IMR-90 (cell line): ENCODE measurements around the gene EIF5A2. TPM values are rescaled to one million over a fixed set of nuclear protein-coding genes. Genes with fewer than 3 reads are reported as not detected.
A peak's percentile ranks its signal among the peaks of the same experiment; 100 is the strongest.

Experiments
- ATAC-seq: fragments of 200-7000 bp; cut with Tn5 transposase; 2 replicates; pipeline ENCODE4 v1.9.1; 2020; ENCODE audit warnings: low read depth, mild to moderate bottlenecking, moderate library complexity
- BruUV-seq: library from RNA; stranded (reverse); fragments of 400-500 nt; replicated peaks from 2 replicates; lab custom pipeline; 2021; lab: Mats Ljungman, UMichigan
- CTCF ChIA-PET: fragments of 300-600 bp; formaldehyde crosslinking; extraction: SDS; loops from one replicate; lab custom pipeline; 2021; ENCODE audit warnings: antibody characterized with exemption; lab: Yijun Ruan, JAX
- POLR2A ChIA-PET: fragments of 300-600 bp; sonication (Branson Sonifier 250); formaldehyde crosslinking; loops from one replicate; lab custom pipeline; 2022; ENCODE audit warnings: antibody characterized with exemption; ENCODE audit not compliant: unreplicated experiment; lab: Charles Lee
- DNase-seq: peaks from one replicate; pipeline ENCODE4 v3.0.0; 2013
- H2AFZ ChIP-seq: replicated peaks from 2 replicates; pipeline ENCODE3; 2013; ENCODE audit warnings: low read length, mild to moderate bottlenecking; ENCODE audit not compliant: poor library complexity
- H2AK5ac ChIP-seq: 2 replicates; pipeline ENCODE4 v1.6.1; 2013; ENCODE audit warnings: low read depth, low read length, inconsistent platforms
- H2AK9ac ChIP-seq: replicated peaks from 2 replicates; pipeline ENCODE3; 2013; ENCODE audit warnings: mild to moderate bottlenecking, low read depth, low read length, moderate library complexity; ENCODE audit not compliant: poor library complexity
- H2BK120ac ChIP-seq: 2 replicates; pipeline ENCODE4 v1.6.1; 2013; ENCODE audit warnings: low read depth, low read length, inconsistent platforms
- H2BK15ac ChIP-seq: 3 replicates; pipeline ENCODE4 v1.6.1; 2013; ENCODE audit warnings: low read depth, low read length, inconsistent platforms
- H2BK20ac ChIP-seq: 2 replicates; pipeline ENCODE4 v1.6.1; 2013; ENCODE audit warnings: low read depth, mild to moderate bottlenecking, inconsistent platforms, low read length, moderate library complexity
- H2BK5ac ChIP-seq: 2 replicates; pipeline ENCODE4 v1.6.1; 2013; ENCODE audit warnings: mild to moderate bottlenecking, low read depth, low read length, inconsistent platforms; ENCODE audit not compliant: poor library complexity, severe bottlenecking
- H3K14ac ChIP-seq: replicated peaks from 2 replicates; pipeline ENCODE4 v1.6.1; 2013; ENCODE audit warnings: low read depth, low read length, inconsistent platforms
- H3K18ac ChIP-seq: 2 replicates; pipeline ENCODE4 v1.6.1; 2013; ENCODE audit warnings: low read depth, low read length, control low read depth
- H3K23ac ChIP-seq: 2 replicates; pipeline ENCODE4 v1.6.1; 2013; ENCODE audit warnings: low read depth, low read length, inconsistent platforms
- H3K27ac ChIP-seq: 2 replicates; pipeline ENCODE4 v1.5.1; 2013; ENCODE audit warnings: mild to moderate bottlenecking, control low read depth, low read length; ENCODE audit not compliant: insufficient read depth
- H3K27me3 ChIP-seq: 2 replicates; pipeline ENCODE4 v1.6.1; 2013; ENCODE audit warnings: low read length; ENCODE audit not compliant: control insufficient read depth, insufficient read depth
- H3K36me3 ChIP-seq: 2 replicates; pipeline ENCODE4 v1.6.1; 2013; ENCODE audit warnings: low read length, mixed read lengths; ENCODE audit not compliant: control insufficient read depth, insufficient read depth
- H3K4ac ChIP-seq: 2 replicates; pipeline ENCODE4 v1.6.1; 2013; ENCODE audit warnings: low read depth, low read length, inconsistent platforms
- H3K4me1 ChIP-seq: 2 replicates; pipeline ENCODE4 v1.6.1; 2013; ENCODE audit warnings: low read length, mixed read lengths; ENCODE audit not compliant: control insufficient read depth, insufficient read depth
- H3K4me2 ChIP-seq: 2 replicates; pipeline ENCODE4 v1.6.1; 2013; ENCODE audit warnings: low read depth, mild to moderate bottlenecking, control low read depth, low read length, moderate library complexity
- H3K4me3 ChIP-seq: 2 replicates; pipeline ENCODE4 v1.5.1; 2013; ENCODE audit warnings: low read depth, mild to moderate bottlenecking, control low read depth, low read length, moderate library complexity; ENCODE audit not compliant: insufficient read depth
- H3K56ac ChIP-seq: 2 replicates; pipeline ENCODE4 v1.6.1; 2013; ENCODE audit warnings: low read length, inconsistent platforms; ENCODE audit not compliant: insufficient read depth; ENCODE audit errors: extremely low read depth
- H3K79me1 ChIP-seq, 2 experiments: 2 replicates each; pipeline ENCODE4 v1.6.1; 2013; ENCODE audit warnings: low read length in 2 of 2, inconsistent platforms in 1 of 2, low read depth in 1 of 2
- H3K9ac ChIP-seq: 2 replicates; pipeline ENCODE4 v1.6.1; 2013; ENCODE audit warnings: low read depth, low read length, control low read depth
- H3K9me1 ChIP-seq: 2 replicates; pipeline ENCODE4 v1.6.1; 2013; ENCODE audit warnings: low read length, inconsistent platforms; ENCODE audit not compliant: insufficient read depth
- H3K9me3 ChIP-seq: 2 replicates; pipeline ENCODE4 v1.6.1; 2013; ENCODE audit warnings: low read length; ENCODE audit not compliant: control insufficient read depth, insufficient read depth
- H4K20me1 ChIP-seq: 2 replicates; pipeline ENCODE4 v1.6.1; 2013; ENCODE audit warnings: low read length, inconsistent platforms; ENCODE audit not compliant: insufficient read depth
- H4K5ac ChIP-seq: 2 replicates; pipeline ENCODE4 v1.6.1; 2013; ENCODE audit warnings: mild to moderate bottlenecking, low read depth, low read length, control low read depth
- H4K8ac ChIP-seq, 2 experiments: 2 replicates each; pipeline ENCODE4 v1.6.1; 2013; ENCODE audit warnings: low read depth in 2 of 2, low read length in 2 of 2, control low read depth in 1 of 2, inconsistent platforms in 1 of 2
- H4K91ac ChIP-seq: 2 replicates; pipeline ENCODE4 v1.6.1; 2013; ENCODE audit warnings: low read depth, low read length, inconsistent platforms; ENCODE audit not compliant: insufficient read depth
- CHD1 ChIP-seq: IDR thresholded peaks from 2 replicates; pipeline ENCODE4 v1.6.1; 2012; ENCODE audit warnings: low read depth, low read length, improper control_type of control experiment
- WGBS, 2 experiments: methylation state at CpG; one replicate each; pipeline versions ENCODE4 v1.1.5 to v1.1.7; 2013; ENCODE audit warnings: missing lambda C conversion rate in 2 of 2; ENCODE audit not compliant: insufficient read length in 1 of 2; ENCODE audit errors: extremely low coverage in 2 of 2; 5-methylcytosine and 5-hydroxymethylcytosine counted together
- dilution Hi-C: fragments of 300-500 bp; cut with HindIII; formaldehyde crosslinking; loops from one replicate; pipeline ENCODE4 v1.14.3; 2018; ENCODE audit warnings: low sequenced_read_pairs; ENCODE audit not compliant: unreplicated experiment
- in situ Hi-C: fragments of 300-500 bp; cut with MboI; formaldehyde crosslinking; loops from 3 replicates; pipeline ENCODE4 v1.14.3; 2019; ENCODE audit warnings: low sequenced_read_pairs, inconsistent platforms, mixed read lengths
- intact Hi-C: fragments of 100-400 bp; cut with micrococcal nuclease; formaldehyde crosslinking; loops from 2 replicates; pipeline ENCODE4 v1.10.0; 2022
- polyA plus RNA-seq, 3 experiments: library from polyadenylated mRNA; depleted of rRNA; stranded (reverse); fragments of >200 nt; gene quantifications; 2 replicates each; pipeline ENCODE4 v1.2.3, GENCODE V29; 2012; ENCODE audit warnings: low replicate concordance in 1 of 3
- total RNA-seq: library from RNA; depleted of rRNA; stranded (reverse); fragments of >200 nt; gene quantifications from 2 replicates; pipeline ENCODE4 v1.2.3, GENCODE V29; 2012

EIF5A2 gene
- total and polyA plus RNA-seq, 2 of the 4 experiments (the other 2 are of a cell fraction) = 7.7 to 7.8 TPM

DNA sequence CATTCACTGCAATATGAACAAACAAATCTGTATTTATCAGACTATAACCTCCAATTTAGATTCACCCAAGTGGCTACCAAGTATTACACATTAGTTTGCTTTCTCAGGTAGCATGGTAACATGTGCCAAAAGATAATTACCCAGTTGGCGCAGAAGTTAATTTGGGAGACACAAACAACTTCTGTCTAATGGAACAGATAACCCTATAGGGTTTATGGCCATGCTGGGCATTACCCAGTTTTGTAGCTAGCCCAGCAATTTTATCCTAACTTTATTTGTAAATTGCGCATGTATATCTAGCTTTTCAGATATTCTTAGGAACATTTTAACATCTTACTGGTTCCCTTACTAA lies 39.2 kb downstream of the EIF5A2 start:
- Histone ChIP-seq H3K9me3 (no peaks in the 10 kb centered on the region), H2AFZ (no peak overlapping the region), H3K27me3 (no peaks in the 10 kb centered on the region), H3K56ac (no peak overlapping the region), H3K18ac (peak overlapping the region; percentile 8; the same call in 1 of the 2 replicates), H2BK120ac (no peak overlapping the region), H2BK5ac (peak overlapping the region; percentile 84), H3K4ac (peak overlapping the region; percentile 5; the same call in 1 of the 2 replicates), H3K9me1 (peaks cover 4% of the 10 kb centered on the region; the same call in 1 of the 2 replicates), H2BK15ac (no peak overlapping the region), H3K9ac (peak overlapping the region; percentile 95), H2AK9ac (no peak overlapping the region), H4K5ac (peak overlapping the region; percentile 23; the same call in 1 of the 2 replicates), H3K4me1 (peaks cover 3% of the 10 kb centered on the region; the same call in 1 of the 2 replicates), H4K91ac (no peak overlapping the region), H4K20me1 (peaks cover 15% of the 10 kb centered on the region; the same call in 1 of the 2 replicates), H3K23ac (peak overlapping the region; percentile 33; the same call in 1 of the 2 replicates), H4K8ac (no peak overlapping the region; a peak in 2 of 4 replicates), H3K4me3 (peak overlapping the region; percentile 75), H3K27ac (no peak overlapping the region; the same call in 1 of the 2 replicates), H2AK5ac (no peak overlapping the region), H3K36me3 (peaks cover 14% of the 10 kb centered on the region), H3K14ac (peak overlapping the region; percentile 100), H2BK20ac (no peak overlapping the region), H3K79me1 (peaks cover 3 to 31% of the 10 kb centered on the region in 2 experiments; a peak in 3 of 4 replicates), H3K4me2 (peak overlapping the region; percentile 93)
- ATAC-seq (no peak), DNase-seq (no peak)
- intact Hi-C loops = no loop called here
- POLR2A ChIA-PET = no interaction called here
- CTCF ChIA-PET = no interaction called here
- no CpG with 5 or more reads among the region's 2 CpGs for WGBS, 2 experiments
- in situ Hi-C loops = no loop called here
- dilution Hi-C loops = no loop called here
- no peak for TF ChIP-seq CHD1
- BruUV-seq = no TSS peak
